Left ventricle myocardium inferior (tissue), 1 donor: ENCODE results near the gene MPZL1. TPM values are rescaled to one million over a fixed set of nuclear protein-coding genes. Genes with fewer than 3 reads are reported as not detected.

Source experiments
- DNase-seq: peaks from one replicate; pipeline ENCODE4 v3.0.0-alpha.2; 2020
- H3K27ac ChIP-seq: fragments of 200-600 bp; replicated peaks from 2 replicates; pipeline ENCODE4 v1.8.0; 2021
- H3K27me3 ChIP-seq: fragments of 200-600 bp; 2 replicates; pipeline ENCODE4 v1.8.0; 2021; ENCODE audit warnings: low read depth
- H3K36me3 ChIP-seq: fragments of 200-600 bp; 2 replicates; pipeline ENCODE4 v1.8.0; 2021
- H3K4me1 ChIP-seq: fragments of 200-600 bp; 2 replicates; pipeline ENCODE4 v1.8.0; 2021
- H3K4me3 ChIP-seq: fragments of 200-600 bp; 2 replicates; pipeline ENCODE4 v1.8.0; 2021; ENCODE audit warnings: mild to moderate bottlenecking, moderate library complexity
- H3K9me3 ChIP-seq: fragments of 200-600 bp; replicated peaks from 2 replicates; pipeline ENCODE4 v1.8.0; 2021
- intact Hi-C: fragments of 100-400 bp; cut with micrococcal nuclease; formaldehyde crosslinking; loops from one replicate; pipeline ENCODE4 v1.11.0; 2022
- total RNA-seq: library from RNA; stranded (reverse); fragmentation: NEBNext Ultra II Directional; extraction: Animal tissue kit (Norgen Biotek cat#: 25700); gene quantifications from one replicate; pipeline ENCODE4 v1.2.1, GENCODE V29; 2021
- TF ChIP-seq, protein P1 (sequence below): fragments of 200-600 bp; IDR thresholded peaks from 2 replicates; pipeline ENCODE4 v1.8.0; 2021; ENCODE audit warnings: antibody characterized with exemption, mild to moderate bottlenecking, borderline replicate concordance
- donor health status: DM: no; HTN: yes; CAD: no; lungs with severe emphysema.

MPZL1 gene
- total RNA-seq, 1 donor from 2014 or later: 28.9 TPM

DNA sequence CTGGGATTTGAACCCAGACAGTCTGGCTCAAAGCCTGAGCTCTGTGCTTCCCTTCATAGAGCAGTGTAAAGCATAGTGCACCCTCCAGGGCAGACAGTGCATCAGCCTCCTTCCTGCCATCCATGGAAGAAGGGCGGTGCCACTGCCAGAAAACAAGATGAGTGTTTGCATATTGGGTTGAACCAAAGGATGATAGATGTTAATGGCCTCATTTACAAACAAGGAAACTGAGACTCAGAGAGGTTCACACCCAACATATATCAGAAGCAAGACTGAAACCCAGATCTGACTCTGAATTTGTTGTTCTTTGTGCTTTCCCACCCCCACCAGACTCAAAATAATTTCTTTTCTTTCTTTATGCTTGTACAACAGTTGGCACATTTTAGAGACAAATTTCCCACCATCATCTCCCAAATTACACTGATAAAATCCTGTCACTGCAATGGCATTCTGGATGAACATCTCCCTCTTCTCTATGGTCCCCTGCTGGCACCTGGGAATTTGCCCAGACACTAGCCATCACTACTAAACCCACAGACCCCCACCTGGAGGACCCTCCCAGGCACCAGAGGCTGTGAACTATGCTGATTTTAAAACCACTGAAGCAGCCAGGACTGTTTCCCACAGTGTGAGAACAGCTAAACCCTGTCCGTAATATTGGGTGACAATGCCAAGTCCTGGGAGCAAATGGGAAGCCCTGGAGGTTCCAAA is 45.4 kb upstream of the MPZL1 start:
- DNase-seq: no peak
- intact Hi-C loops: no loop called here
- Histone ChIP-seq H3K4me1 (peaks cover 77% of the 10 kb centered on the region), H3K27me3 (no peaks in the 10 kb centered on the region), H3K4me3 (no peak overlapping the region), H3K36me3 (peaks cover 8% of the 10 kb centered on the region), H3K9me3 (no peaks in the 10 kb centered on the region), H3K27ac (no peak overlapping the region)
- TF ChIP-seq, protein P1, sequence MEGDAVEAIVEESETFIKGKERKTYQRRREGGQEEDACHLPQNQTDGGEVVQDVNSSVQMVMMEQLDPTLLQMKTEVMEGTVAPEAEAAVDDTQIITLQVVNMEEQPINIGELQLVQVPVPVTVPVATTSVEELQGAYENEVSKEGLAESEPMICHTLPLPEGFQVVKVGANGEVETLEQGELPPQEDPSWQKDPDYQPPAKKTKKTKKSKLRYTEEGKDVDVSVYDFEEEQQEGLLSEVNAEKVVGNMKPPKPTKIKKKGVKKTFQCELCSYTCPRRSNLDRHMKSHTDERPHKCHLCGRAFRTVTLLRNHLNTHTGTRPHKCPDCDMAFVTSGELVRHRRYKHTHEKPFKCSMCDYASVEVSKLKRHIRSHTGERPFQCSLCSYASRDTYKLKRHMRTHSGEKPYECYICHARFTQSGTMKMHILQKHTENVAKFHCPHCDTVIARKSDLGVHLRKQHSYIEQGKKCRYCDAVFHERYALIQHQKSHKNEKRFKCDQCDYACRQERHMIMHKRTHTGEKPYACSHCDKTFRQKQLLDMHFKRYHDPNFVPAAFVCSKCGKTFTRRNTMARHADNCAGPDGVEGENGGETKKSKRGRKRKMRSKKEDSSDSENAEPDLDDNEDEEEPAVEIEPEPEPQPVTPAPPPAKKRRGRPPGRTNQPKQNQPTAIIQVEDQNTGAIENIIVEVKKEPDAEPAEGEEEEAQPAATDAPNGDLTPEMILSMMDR: no peak

DNA sequence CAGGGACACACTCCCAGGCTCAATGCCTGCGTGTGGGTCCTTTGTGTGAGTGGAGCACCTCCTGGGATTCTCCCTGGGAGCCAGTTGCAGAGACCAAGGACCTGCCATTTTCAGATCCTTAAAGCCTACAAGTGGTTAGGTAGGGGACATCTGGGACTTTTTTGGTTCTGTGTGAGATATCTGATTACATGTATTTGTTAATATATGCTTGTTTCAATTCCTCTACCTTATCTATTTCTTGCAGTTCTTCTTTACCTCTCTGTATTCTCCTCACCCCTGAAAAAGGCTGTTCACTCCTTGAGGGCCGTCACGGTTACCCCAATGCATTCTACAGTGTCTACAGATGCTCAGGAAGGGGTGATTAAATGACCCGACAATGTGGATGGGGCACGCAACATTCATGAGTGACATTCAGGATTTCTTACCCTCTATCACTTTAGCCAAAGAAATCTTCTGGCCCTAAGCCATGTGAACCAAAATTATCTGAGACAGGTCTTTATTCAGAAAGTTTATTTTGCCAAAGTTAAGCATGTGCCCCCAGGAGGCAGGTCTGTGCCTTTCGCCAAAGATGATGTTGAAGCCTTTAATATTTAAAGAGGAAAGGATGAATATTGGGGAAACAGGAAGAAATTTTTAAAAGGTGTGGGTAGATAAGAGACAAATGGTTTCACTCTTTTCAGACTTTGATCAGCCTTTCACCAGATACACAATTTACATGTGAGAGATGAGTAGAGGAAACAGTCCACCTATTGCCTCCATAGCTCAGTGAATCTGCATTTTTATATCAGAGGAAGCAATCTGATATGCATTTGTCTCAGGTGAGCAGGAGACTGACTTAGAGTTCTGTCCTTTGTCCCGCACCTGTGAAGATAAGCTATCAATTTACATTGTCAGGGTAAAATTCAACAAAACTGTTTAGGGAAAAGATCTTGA is 44.6 kb upstream of the MPZL1 start:
- TF ChIP-seq, protein P1: no peak
- H3K27me3 ChIP-seq: no peaks in the 10 kb centered on the region
- intact Hi-C loops: no loop called here
- DNase-seq: no peak
- no peaks in the 10 kb centered on the region for H3K9me3 ChIP-seq
- no peak overlapping the region for H3K27ac ChIP-seq
- H3K4me3 ChIP-seq: no peak overlapping the region
- peaks cover 8% of the 10 kb centered on the region for H3K36me3 ChIP-seq
- peaks cover 77% of the 10 kb centered on the region for H3K4me1 ChIP-seq

DNA sequence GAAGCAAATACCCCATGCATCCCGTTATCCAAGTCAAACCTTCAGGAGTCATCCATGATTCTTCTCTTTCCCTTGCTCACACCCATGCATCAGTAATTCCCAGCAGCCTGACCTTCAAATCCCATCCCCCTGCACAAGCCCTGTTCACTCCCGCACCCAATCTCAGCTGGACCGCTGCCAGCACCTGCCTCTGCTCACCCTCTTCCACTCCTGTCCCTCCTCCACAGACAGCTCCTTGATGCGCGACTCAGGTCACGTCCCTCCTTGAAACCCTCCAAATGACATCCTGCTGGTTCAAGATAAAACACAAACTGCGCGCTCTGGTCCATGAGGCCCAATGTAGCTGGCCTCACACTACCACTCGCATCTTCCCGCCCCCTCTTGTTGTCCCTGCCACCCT is 43.4 kb upstream of the MPZL1 start:
- H3K36me3 ChIP-seq: peaks cover 8% of the 10 kb centered on the region
- no peak for DNase-seq
- intact Hi-C loops: no loop called here

DNA sequence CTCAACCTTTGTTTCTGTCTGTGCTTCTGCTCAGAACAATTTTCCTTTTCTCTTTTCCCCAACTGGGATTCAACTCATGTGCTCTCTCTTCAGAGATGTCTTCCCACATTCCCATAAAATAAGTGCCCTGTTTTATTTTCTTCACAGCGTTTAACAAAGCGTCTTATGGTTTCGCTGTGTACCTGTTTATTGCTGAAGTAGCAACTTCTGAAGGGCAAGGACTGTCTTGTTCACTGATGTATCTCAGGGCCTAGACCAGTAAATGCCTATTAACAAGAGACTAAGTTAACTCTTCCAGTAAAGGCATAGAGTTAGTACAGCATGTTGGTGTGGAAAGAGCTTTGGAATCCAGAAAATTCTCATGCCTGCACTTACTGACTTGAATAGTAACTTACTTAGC is 42.9 kb upstream of the MPZL1 start:
- intact Hi-C loops: no loop called here
- H3K4me3 ChIP-seq: no peak overlapping the region
- H3K27ac ChIP-seq: peak overlapping the region; percentile 93
- peaks cover 79% of the 10 kb centered on the region for H3K4me1 ChIP-seq
- H3K9me3 ChIP-seq: no peaks in the 10 kb centered on the region
- TF ChIP-seq, protein P1: no peak
- DNase-seq: no peak
- H3K27me3 ChIP-seq: no peaks in the 10 kb centered on the region
- peaks cover 3% of the 10 kb centered on the region for H3K36me3 ChIP-seq

More for the DNA sequence above, 43.4 kb upstream of the MPZL1 start:
- Histone ChIP-seq H3K4me3 (no peak overlapping the region), H3K9me3 (no peaks in the 10 kb centered on the region), H3K27me3 (no peaks in the 10 kb centered on the region), H3K27ac (peak overlapping the region; percentile 22), H3K4me1 (peaks cover 78% of the 10 kb centered on the region)
- TF ChIP-seq, protein P1: no peak

DNA sequence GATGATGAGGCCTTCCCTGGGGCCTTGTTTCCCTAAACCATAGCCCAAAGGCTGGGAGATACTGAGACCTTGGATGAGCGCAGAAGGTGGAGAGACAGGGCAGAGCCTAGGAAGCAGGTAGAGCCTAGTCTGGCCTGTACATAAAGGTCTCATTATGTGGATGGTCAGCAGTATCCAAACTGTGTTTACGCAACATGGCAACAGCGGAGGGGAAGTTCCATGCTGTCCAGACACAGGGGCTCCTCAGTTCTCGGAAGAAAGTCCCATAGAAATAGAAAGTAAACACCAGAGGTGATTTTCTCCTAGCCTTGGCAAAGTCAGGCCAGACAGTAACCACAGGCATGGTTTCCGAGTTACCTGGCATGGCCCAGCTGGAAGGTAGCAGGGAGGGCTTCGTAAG is 42.1 kb upstream of the MPZL1 start:
- H3K4me1 ChIP-seq: peaks cover 88% of the 10 kb centered on the region
- no peaks in the 10 kb centered on the region for H3K9me3 ChIP-seq
- no peak for DNase-seq
- no peak overlapping the region for H3K4me3 ChIP-seq
- peak overlapping the region; percentile 93 for H3K27ac ChIP-seq
- TF ChIP-seq, protein P1: no peak
- H3K36me3 ChIP-seq: no peaks in the 10 kb centered on the region
- H3K27me3 ChIP-seq: no peaks in the 10 kb centered on the region
- intact Hi-C loops: no loop called here
